ENCODE results near the gene COL6A2. TPM values are rescaled to one million over a fixed set of nuclear protein-coding genes. Genes with fewer than 3 reads are reported as not detected.

The COL6A2 gene
- total and polyA plus RNA-seq, 8 donors = 362 to 647 (median 447) TPM

- ATAC-seq (no peak), DNase-seq (peak in 2 of 4 donors; percentile 17 to 65)
- TF ChIP-seq CTCF (IDR thresholded peaks at IDR 0.05) = no peak
- Histone ChIP-seq H3K27me3 (no peaks in the 10 kb centered on the region), H3K9me3 (peaks cover 0 to 7% of the 10 kb centered on the region in 2 donors), H3K27ac (no peak overlapping the region), H3K4me3 (no peak overlapping the region), H3K36me3 (peaks cover 0 to 78% of the 10 kb centered on the region in 2 donors), H3K4me1 (no peaks in the 10 kb centered on the region)
- intact Hi-C loops (cut with DNase I) = no loop called here
Measured at GRCh38 chr21:46118316-46119143, 20.6 kb downstream of the COL6A2 start.

GRCh38 chr21:46119144-46119636 lies 21.3 kb downstream of the COL6A2 start:
- Histone ChIP-seq H3K27ac (no peak overlapping the region), H3K27me3 (no peaks in the 10 kb centered on the region), H3K36me3 (peaks cover 0 to 72% of the 10 kb centered on the region in 2 donors), H3K9me3 (peaks cover 0 to 7% of the 10 kb centered on the region in 2 donors), H3K4me1 (no peaks in the 10 kb centered on the region), H3K4me3 (no peak overlapping the region)
- intact Hi-C loops (cut with DNase I) = no loop called here
- TF ChIP-seq CTCF (IDR thresholded peaks at IDR 0.05) = no peak
- DNase-seq = peak in 2 of 4 donors; percentile 19 to 66
- no peak for ATAC-seq

GRCh38 chr21:46119637-46120271 lies 21.8 kb downstream of the COL6A2 start:
- intact Hi-C loops (cut with DNase I) = no loop called here

GRCh38 chr21:46120301-46121285 lies 22.7 kb downstream of the COL6A2 start:
- DNase-seq (peak in 2 of 4 donors; percentile 21 to 71), ATAC-seq (no peak)
- TF ChIP-seq CTCF (IDR thresholded peaks at IDR 0.05) = no peak
- H3K36me3 ChIP-seq = peaks cover 0 to 66% of the 10 kb centered on the region in 2 donors
- no peaks in the 10 kb centered on the region for H3K4me1 ChIP-seq
- intact Hi-C loops (cut with DNase I) = no loop called here
- no peak overlapping the region for H3K4me3 ChIP-seq
- no peaks in the 10 kb centered on the region for H3K27me3 ChIP-seq
- H3K9me3 ChIP-seq = no peaks in the 10 kb centered on the region
- no peak overlapping the region for H3K27ac ChIP-seq

More at GRCh38 chr21:46119637-46120271, 21.8 kb downstream of the COL6A2 start:
- TF ChIP-seq CTCF (IDR thresholded peaks at IDR 0.05) = no peak
- Histone ChIP-seq H3K4me1 (no peaks in the 10 kb centered on the region), H3K9me3 (peaks cover 0 to 5% of the 10 kb centered on the region in 2 donors), H3K36me3 (peaks cover 0 to 67% of the 10 kb centered on the region in 2 donors), H3K4me3 (no peak overlapping the region), H3K27me3 (no peaks in the 10 kb centered on the region), H3K27ac (no peak overlapping the region)
- DNase-seq (peak in 2 of 4 donors; percentile 26 to 66), ATAC-seq (no peak)
